Astrocyte (in vitro differentiated cells and primary cell): ENCODE measurements around the gene PCYT2.

ENCODE experiments used
- EZH2 ChIP-seq: IDR thresholded peaks from 2 replicates; pipeline ENCODE4 v1.6.1; 2012; ENCODE audit warnings: mild to moderate bottlenecking, low read length, inconsistent platforms; ENCODE audit not compliant: insufficient read depth
- TF ChIP-seq, protein P1 (sequence below): IDR thresholded peaks from 2 replicates; pipeline ENCODE4 v1.5.1; 2011; ENCODE audit warnings: low read depth, mild to moderate bottlenecking, inconsistent platforms, low read length, moderate library complexity; ENCODE audit not compliant: insufficient read depth

- TF ChIP-seq, protein P1, sequence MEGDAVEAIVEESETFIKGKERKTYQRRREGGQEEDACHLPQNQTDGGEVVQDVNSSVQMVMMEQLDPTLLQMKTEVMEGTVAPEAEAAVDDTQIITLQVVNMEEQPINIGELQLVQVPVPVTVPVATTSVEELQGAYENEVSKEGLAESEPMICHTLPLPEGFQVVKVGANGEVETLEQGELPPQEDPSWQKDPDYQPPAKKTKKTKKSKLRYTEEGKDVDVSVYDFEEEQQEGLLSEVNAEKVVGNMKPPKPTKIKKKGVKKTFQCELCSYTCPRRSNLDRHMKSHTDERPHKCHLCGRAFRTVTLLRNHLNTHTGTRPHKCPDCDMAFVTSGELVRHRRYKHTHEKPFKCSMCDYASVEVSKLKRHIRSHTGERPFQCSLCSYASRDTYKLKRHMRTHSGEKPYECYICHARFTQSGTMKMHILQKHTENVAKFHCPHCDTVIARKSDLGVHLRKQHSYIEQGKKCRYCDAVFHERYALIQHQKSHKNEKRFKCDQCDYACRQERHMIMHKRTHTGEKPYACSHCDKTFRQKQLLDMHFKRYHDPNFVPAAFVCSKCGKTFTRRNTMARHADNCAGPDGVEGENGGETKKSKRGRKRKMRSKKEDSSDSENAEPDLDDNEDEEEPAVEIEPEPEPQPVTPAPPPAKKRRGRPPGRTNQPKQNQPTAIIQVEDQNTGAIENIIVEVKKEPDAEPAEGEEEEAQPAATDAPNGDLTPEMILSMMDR = no peak
- no peak for TF ChIP-seq EZH2
Observed at GRCh38 chr17:81925860-81926450, 14.8 kb upstream of the PCYT2 start.
